HepG2 (cell line): ENCODE measurements around the gene IL6R. TPM values are rescaled to one million over a fixed set of nuclear protein-coding genes. Genes with fewer than 3 reads are reported as not detected.

Source experiments
- GLI4 ChIP-seq: sonication (generic); formaldehyde crosslinking; IDR thresholded peaks from 2 replicates; pipeline ENCODE4 v1.5.1; 2020; ENCODE audit warnings: missing genetic modification reagents, mild to moderate bottlenecking, moderate library complexity, borderline replicate concordance
- KDM1A ChIP-seq: IDR thresholded peaks from 2 replicates; pipeline ENCODE4 v1.6.1; 2016; ENCODE audit warnings: missing compliant biosample characterization
- KLF9 ChIP-seq: IDR thresholded peaks from 2 replicates; pipeline ENCODE4 v1.6.1; 2016; ENCODE audit warnings: low read depth
- MAZ ChIP-seq, 2 experiments: sonication (generic) in 1 of 2; formaldehyde crosslinking in 1 of 2; IDR thresholded peaks; 2 replicates each; pipeline versions ENCODE4 v1.5.0 to v1.6.1; 2012 to 2020; ENCODE audit warnings: low read depth in 2 of 2, mild to moderate bottlenecking in 2 of 2, borderline replicate concordance in 1 of 2, improper control_type of control experiment in 1 of 2, low read length in 1 of 2, missing genetic modification reagents in 1 of 2, moderate library complexity in 1 of 2
- MTF2 ChIP-seq: sonication (generic); formaldehyde crosslinking; IDR thresholded peaks from 2 replicates; pipeline ENCODE4 v1.5.0; 2020; ENCODE audit warnings: missing genetic modification reagents, borderline replicate concordance
- NBN ChIP-seq: fragments of 450-650 bp; conservative IDR thresholded peaks from 2 replicates; pipeline ENCODE4 v1.6.1; 2017
- SALL1 ChIP-seq: sonication (generic); formaldehyde crosslinking; IDR thresholded peaks from 2 replicates; pipeline ENCODE4 v1.8.0; 2022; ENCODE audit warnings: mild to moderate bottlenecking, missing genetic modification reagents
- SOX13 ChIP-seq, 3 experiments: fragments of 450-650 bp in 1 of 3; sonication (generic) in 1 of 3; formaldehyde crosslinking in 1 of 3; IDR thresholded peaks in 2 of 3; conservative IDR thresholded peaks in 1 of 3; 2 replicates each; pipeline versions ENCODE4 v1.5.0 to v1.6.1; 2016 to 2020; ENCODE audit warnings: antibody characterized with exemption in 1 of 3, mild to moderate bottlenecking in 1 of 3, missing compliant biosample characterization in 1 of 3, missing genetic modification reagents in 1 of 3, moderate library complexity in 1 of 3
- ZMYM3 ChIP-seq: sonication (generic); formaldehyde crosslinking; IDR thresholded peaks from 2 replicates; pipeline ENCODE4 v1.5.1; 2020; ENCODE audit warnings: mild to moderate bottlenecking, missing genetic modification reagents
- ZNF3 ChIP-seq: IDR thresholded peaks from 2 replicates; pipeline ENCODE4 v1.7.0; 2017; ENCODE audit warnings: inconsistent platforms
- ZNF460 ChIP-seq: sonication (generic); formaldehyde crosslinking; IDR thresholded peaks from 2 replicates; pipeline ENCODE4 v1.5.1; 2020; ENCODE audit warnings: missing genetic modification reagents, mild to moderate bottlenecking, borderline replicate concordance
- ZNF768 ChIP-seq: sonication (generic); formaldehyde crosslinking; IDR thresholded peaks from 2 replicates; pipeline ENCODE4 v1.4.0; 2020; ENCODE audit warnings: missing genetic modification reagents
- polyA plus RNA-seq, 8 experiments: library from polyadenylated mRNA; depleted of rRNA in 3 of 8; stranded (reverse) in 7 of 8; unstranded in 1 of 8; fragments of >200 nt; fragmentation: Illumina TruSeq in 4 of 8; extraction: Trizol in 4 of 8; gene quantifications; 2 replicates each; pipeline versions ENCODE4 v1.2.1 to v1.2.3, GENCODE V29; 2011 to 2016; ENCODE audit warnings: low read depth in 4 of 8, missing spikeins in 1 of 8, mixed read lengths in 1 of 8; ENCODE audit not compliant: insufficient read depth in 1 of 8
- total RNA-seq, 5 experiments: library from RNA; depleted of rRNA; stranded (reverse); fragments of >200 nt; fragmentation: Illumina TruSeq; extraction: Trizol; gene quantifications; 2 replicates each; pipeline ENCODE4 v1.2.3, GENCODE V29; 2016; ENCODE audit warnings: low read depth in 1 of 5
- TF ChIP-seq, protein P1 (sequence below): sonication (generic); formaldehyde crosslinking; IDR thresholded peaks from 2 replicates; pipeline ENCODE4 v1.8.0; 2022; ENCODE audit warnings: mild to moderate bottlenecking, missing genetic modification reagents, moderate library complexity
- TF ChIP-seq, protein P2 (sequence below): sonication (generic); formaldehyde crosslinking; IDR thresholded peaks from 2 replicates; pipeline ENCODE4 v1.4.0; 2020; ENCODE audit warnings: missing genetic modification reagents
- TF ChIP-seq, protein P3 (sequence below): sonication (generic); formaldehyde crosslinking; IDR thresholded peaks from 2 replicates; pipeline ENCODE4 v1.9.0; 2021; ENCODE audit warnings: missing genetic modification reagents, mild to moderate bottlenecking, borderline replicate concordance
- TF ChIP-seq, protein P4 (sequence below): sonication (generic); formaldehyde crosslinking; IDR thresholded peaks from one replicate; pipeline ENCODE4 v1.5.1; 2020; ENCODE audit warnings: mild to moderate bottlenecking, missing genetic modification reagents; ENCODE audit errors: not compliant biosample characterization

Gene IL6R
- total and polyA plus RNA-seq, 2 of the 13 experiments (the other 11 are each of a cell fraction or from before 2014, with no cell fraction given): 5.0 to 24.5 TPM

- TF ChIP-seq GLI4 (CRISPR knock-in tag): no peak
- TF ChIP-seq MAZ (IDR thresholded peaks at IDR 0.05; ENCODE audit: borderline replicate concordance, low read depth, low read length): no peak
- TF ChIP-seq MAZ (CRISPR knock-in tag; IDR thresholded peaks at IDR 0.05; ENCODE audit: low read depth): no peak
- no peak for TF ChIP-seq ZMYM3 (CRISPR knock-in tag)
- TF ChIP-seq, protein P1, sequence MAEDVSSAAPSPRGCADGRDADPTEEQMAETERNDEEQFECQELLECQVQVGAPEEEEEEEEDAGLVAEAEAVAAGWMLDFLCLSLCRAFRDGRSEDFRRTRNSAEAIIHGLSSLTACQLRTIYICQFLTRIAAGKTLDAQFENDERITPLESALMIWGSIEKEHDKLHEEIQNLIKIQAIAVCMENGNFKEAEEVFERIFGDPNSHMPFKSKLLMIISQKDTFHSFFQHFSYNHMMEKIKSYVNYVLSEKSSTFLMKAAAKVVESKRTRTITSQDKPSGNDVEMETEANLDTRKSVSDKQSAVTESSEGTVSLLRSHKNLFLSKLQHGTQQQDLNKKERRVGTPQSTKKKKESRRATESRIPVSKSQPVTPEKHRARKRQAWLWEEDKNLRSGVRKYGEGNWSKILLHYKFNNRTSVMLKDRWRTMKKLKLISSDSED (CRISPR knock-in tag): no peak
- no peak for TF ChIP-seq KDM1A (CRISPR knock-in tag)
- TF ChIP-seq ZNF768 (CRISPR knock-in tag): no peak
- TF ChIP-seq, protein P2, sequence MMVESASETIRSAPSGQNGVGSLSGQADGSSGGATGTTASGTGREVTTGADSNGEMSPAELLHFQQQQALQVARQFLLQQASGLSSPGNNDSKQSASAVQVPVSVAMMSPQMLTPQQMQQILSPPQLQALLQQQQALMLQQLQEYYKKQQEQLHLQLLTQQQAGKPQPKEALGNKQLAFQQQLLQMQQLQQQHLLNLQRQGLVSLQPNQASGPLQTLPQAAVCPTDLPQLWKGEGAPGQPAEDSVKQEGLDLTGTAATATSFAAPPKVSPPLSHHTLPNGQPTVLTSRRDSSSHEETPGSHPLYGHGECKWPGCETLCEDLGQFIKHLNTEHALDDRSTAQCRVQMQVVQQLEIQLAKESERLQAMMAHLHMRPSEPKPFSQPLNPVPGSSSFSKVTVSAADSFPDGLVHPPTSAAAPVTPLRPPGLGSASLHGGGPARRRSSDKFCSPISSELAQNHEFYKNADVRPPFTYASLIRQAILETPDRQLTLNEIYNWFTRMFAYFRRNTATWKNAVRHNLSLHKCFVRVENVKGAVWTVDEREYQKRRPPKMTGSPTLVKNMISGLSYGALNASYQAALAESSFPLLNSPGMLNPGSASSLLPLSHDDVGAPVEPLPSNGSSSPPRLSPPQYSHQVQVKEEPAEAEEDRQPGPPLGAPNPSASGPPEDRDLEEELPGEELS (CRISPR knock-in tag): 0 out of 2 replicates have a peak, but pooled peaks have one; percentile 18
- TF ChIP-seq KLF9 (CRISPR knock-in tag): no peak
- TF ChIP-seq NBN: no peak
- TF ChIP-seq, protein P3, sequence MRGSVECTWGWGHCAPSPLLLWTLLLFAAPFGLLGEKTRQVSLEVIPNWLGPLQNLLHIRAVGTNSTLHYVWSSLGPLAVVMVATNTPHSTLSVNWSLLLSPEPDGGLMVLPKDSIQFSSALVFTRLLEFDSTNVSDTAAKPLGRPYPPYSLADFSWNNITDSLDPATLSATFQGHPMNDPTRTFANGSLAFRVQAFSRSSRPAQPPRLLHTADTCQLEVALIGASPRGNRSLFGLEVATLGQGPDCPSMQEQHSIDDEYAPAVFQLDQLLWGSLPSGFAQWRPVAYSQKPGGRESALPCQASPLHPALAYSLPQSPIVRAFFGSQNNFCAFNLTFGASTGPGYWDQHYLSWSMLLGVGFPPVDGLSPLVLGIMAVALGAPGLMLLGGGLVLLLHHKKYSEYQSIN (CRISPR knock-in tag): no peak
- TF ChIP-seq, protein P4, sequence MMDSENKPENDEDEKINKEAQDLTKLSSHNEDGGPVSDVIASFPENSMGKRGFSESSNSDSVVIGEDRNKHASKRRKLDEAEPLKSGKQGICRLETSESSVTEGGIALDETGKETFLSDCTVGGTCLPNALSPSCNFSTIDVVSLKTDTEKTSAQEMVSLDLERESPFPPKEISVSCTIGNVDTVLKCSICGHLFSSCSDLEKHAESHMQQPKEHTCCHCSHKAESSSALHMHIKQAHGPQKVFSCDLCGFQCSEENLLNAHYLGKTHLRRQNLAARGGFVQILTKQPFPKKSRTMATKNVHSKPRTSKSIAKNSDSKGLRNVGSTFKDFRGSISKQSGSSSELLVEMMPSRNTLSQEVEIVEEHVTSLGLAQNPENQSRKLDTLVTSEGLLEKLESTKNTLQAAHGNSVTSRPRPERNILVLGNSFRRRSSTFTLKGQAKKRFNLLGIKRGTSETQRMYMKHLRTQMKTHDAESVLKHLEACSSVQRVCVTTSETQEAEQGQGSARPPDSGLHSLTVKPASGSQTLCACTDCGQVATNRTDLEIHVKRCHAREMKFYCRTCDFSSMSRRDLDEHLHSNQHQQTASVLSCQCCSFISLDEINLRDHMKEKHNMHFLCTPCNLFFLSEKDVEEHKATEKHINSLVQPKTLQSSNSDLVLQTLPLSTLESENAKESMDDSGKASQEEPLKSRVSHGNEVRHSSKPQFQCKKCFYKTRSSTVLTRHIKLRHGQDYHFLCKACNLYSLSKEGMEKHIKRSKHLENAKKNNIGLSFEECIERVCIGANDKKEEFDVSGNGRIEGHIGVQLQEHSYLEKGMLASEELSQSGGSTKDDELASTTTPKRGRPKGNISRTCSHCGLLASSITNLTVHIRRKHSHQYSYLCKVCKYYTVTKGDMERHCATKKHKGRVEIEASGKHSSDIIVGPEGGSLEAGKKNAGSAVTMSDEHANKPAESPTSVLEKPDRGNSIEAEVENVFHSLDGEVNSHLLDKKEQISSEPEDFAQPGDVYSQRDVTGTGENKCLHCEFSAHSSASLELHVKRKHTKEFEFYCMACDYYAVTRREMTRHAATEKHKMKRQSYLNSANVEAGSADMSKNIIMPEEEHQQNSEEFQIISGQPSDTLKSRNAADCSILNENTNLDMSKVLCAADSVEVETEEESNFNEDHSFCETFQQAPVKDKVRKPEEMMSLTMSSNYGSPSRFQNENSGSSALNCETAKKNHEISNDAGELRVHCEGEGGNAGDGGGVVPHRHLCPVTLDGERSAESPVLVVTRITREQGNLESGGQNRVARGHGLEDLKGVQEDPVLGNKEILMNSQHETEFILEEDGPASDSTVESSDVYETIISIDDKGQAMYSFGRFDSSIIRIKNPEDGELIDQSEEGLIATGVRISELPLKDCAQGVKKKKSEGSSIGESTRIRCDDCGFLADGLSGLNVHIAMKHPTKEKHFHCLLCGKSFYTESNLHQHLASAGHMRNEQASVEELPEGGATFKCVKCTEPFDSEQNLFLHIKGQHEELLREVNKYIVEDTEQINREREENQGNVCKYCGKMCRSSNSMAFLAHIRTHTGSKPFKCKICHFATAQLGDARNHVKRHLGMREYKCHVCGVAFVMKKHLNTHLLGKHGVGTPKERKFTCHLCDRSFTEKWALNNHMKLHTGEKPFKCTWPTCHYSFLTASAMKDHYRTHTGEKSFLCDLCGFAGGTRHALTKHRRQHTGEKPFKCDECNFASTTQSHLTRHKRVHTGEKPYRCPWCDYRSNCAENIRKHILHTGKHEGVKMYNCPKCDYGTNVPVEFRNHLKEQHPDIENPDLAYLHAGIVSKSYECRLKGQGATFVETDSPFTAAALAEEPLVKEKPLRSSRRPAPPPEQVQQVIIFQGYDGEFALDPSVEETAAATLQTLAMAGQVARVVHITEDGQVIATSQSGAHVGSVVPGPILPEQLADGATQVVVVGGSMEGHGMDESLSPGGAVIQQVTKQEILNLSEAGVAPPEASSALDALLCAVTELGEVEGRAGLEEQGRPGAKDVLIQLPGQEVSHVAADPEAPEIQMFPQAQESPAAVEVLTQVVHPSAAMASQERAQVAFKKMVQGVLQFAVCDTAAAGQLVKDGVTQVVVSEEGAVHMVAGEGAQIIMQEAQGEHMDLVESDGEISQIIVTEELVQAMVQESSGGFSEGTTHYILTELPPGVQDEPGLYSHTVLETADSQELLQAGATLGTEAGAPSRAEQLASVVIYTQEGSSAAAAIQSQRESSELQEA (CRISPR knock-in tag): no peak
- peak; percentile 16; the same call in 1 of the 2 replicates for TF ChIP-seq SALL1 (CRISPR knock-in tag)
- TF ChIP-seq ZNF3 (CRISPR knock-in tag): no peak
- TF ChIP-seq ZNF460 (CRISPR knock-in tag): peak; percentile 66; the same call in 1 of the 2 replicates
- no peak for TF ChIP-seq MTF2 (CRISPR knock-in tag)
- TF ChIP-seq SOX13 (IDR thresholded peaks at IDR 0.05): no peak
- TF ChIP-seq SOX13 (CRISPR knock-in tag; conservative IDR thresholded peaks at IDR 0.05 in 1 of 2, IDR thresholded peaks at IDR 0.05 in 1 of 2): no peak
These were observed 5.2 kb downstream of the IL6R start (continued) for GRCh38 chr1:154410185-154410827.
